HEK293 (cell line): Measurements from ENCODE around the gene PHACTR3.

Experiments
- SCRT1 ChIP-seq: fragments of 450-650 bp; formaldehyde crosslinking; IDR thresholded peaks from 2 replicates; pipeline ENCODE4 v1.5.1; 2016; ENCODE audit warnings: missing biosample characterization, missing genetic modification characterization, borderline replicate concordance
- SP2 ChIP-seq: fragments of 450-650 bp; formaldehyde crosslinking; IDR thresholded peaks from 2 replicates; pipeline ENCODE4 v1.5.1; 2016; ENCODE audit warnings: missing biosample characterization, missing genetic modification characterization
- ZNF146 ChIP-seq: fragments of 450-650 bp; formaldehyde crosslinking; IDR thresholded peaks from 2 replicates; pipeline ENCODE4 v1.5.1; 2016; ENCODE audit warnings: missing biosample characterization, missing genetic modification characterization
- ZNF266 ChIP-seq: fragments of 450-650 bp; formaldehyde crosslinking; IDR thresholded peaks from 2 replicates; pipeline ENCODE4 v1.5.1; 2016; ENCODE audit warnings: missing biosample characterization, missing genetic modification characterization, low read depth
- ZNF501 ChIP-seq: fragments of 450-650 bp; formaldehyde crosslinking; IDR thresholded peaks from 2 replicates; pipeline ENCODE4 v1.5.1; 2016; ENCODE audit warnings: missing biosample characterization, missing genetic modification characterization
- ZNF624 ChIP-seq: fragments of 450-650 bp; formaldehyde crosslinking; IDR thresholded peaks from 2 replicates; pipeline ENCODE4 v1.5.1; 2017; ENCODE audit warnings: missing biosample characterization, missing genetic modification characterization
- ZNF677 ChIP-seq: fragments of 450-650 bp; IDR thresholded peaks from 2 replicates; pipeline ENCODE4 v1.5.0; 2018; ENCODE audit warnings: missing biosample characterization, mild to moderate bottlenecking, missing genetic modification characterization, moderate library complexity
- ZSCAN30 ChIP-seq: fragments of 450-650 bp; IDR thresholded peaks from 2 replicates; pipeline ENCODE4 v1.5.1; 2018; ENCODE audit warnings: missing biosample characterization, mild to moderate bottlenecking, missing genetic modification characterization, moderate library complexity
- TF ChIP-seq, protein P1 (sequence below): fragments of 450-650 bp; formaldehyde crosslinking; IDR thresholded peaks from 2 replicates; pipeline ENCODE4 v1.5.1; 2016; ENCODE audit warnings: missing biosample characterization, missing genetic modification characterization
- TF ChIP-seq, protein P2 (sequence below): IDR thresholded peaks from 2 replicates; pipeline ENCODE4 v1.6.1; 2011; ENCODE audit warnings: mild to moderate bottlenecking, low read depth, low read length, borderline replicate concordance
- TF ChIP-seq, protein P3 (sequence below): fragments of 450-650 bp; formaldehyde crosslinking; IDR thresholded peaks from 2 replicates; pipeline ENCODE4 v1.5.1; 2016; ENCODE audit warnings: missing biosample characterization, missing genetic modification characterization
- TF ChIP-seq, protein P4 (sequence below): sonication (generic); formaldehyde crosslinking; IDR thresholded peaks from 2 replicates; pipeline ENCODE4 v1.8.1; 2022; ENCODE audit warnings: mild to moderate bottlenecking, moderate library complexity, missing genetic modification reagents

DNA sequence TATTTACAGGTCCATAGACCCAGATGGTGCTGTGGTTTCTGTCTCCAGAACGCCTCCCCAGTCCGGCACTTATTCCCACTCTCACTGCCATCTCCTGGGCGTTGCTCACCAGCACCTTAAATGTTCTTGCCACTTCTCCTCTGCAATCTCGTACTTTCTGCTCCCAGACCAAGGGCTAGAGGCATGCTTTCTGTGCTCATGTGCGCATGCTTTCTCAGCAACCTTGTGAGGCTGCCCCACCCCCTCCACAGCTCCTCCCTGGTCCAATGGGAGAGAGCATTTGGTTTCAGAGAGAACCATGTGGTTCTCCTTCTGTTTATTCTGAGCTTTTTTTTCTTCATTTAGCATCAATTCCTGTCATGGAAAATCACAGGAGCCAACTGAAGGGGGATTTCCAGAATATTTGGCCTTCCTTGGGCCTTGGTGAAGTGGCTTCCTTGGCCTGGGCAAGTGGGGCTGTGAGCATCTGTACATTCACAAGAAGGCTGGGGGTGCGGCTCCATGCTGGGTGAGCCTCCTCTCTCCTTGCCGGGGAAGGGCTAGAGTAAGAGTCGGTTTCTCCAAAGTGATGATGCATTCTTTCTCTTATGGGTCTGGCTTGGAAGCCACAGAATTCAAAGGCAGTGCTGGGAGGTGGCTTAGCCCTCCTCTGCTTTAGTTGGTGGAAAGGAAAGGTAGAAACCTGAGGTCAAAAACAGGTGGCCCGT is 66.6 kb downstream of the PHACTR3 start:
- TF ChIP-seq ZSCAN30: no peak
- TF ChIP-seq, protein P1, sequence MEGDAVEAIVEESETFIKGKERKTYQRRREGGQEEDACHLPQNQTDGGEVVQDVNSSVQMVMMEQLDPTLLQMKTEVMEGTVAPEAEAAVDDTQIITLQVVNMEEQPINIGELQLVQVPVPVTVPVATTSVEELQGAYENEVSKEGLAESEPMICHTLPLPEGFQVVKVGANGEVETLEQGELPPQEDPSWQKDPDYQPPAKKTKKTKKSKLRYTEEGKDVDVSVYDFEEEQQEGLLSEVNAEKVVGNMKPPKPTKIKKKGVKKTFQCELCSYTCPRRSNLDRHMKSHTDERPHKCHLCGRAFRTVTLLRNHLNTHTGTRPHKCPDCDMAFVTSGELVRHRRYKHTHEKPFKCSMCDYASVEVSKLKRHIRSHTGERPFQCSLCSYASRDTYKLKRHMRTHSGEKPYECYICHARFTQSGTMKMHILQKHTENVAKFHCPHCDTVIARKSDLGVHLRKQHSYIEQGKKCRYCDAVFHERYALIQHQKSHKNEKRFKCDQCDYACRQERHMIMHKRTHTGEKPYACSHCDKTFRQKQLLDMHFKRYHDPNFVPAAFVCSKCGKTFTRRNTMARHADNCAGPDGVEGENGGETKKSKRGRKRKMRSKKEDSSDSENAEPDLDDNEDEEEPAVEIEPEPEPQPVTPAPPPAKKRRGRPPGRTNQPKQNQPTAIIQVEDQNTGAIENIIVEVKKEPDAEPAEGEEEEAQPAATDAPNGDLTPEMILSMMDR (tag by site-specific recombination): no peak
- no peak for TF ChIP-seq SCRT1 (tag by site-specific recombination)
- TF ChIP-seq, protein P2, sequence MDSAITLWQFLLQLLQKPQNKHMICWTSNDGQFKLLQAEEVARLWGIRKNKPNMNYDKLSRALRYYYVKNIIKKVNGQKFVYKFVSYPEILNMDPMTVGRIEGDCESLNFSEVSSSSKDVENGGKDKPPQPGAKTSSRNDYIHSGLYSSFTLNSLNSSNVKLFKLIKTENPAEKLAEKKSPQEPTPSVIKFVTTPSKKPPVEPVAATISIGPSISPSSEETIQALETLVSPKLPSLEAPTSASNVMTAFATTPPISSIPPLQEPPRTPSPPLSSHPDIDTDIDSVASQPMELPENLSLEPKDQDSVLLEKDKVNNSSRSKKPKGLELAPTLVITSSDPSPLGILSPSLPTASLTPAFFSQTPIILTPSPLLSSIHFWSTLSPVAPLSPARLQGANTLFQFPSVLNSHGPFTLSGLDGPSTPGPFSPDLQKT: no peak
- TF ChIP-seq ZNF624 (tag by site-specific recombination): no peak
- TF ChIP-seq ZNF146 (tag by site-specific recombination): no peak
- TF ChIP-seq, protein P3, sequence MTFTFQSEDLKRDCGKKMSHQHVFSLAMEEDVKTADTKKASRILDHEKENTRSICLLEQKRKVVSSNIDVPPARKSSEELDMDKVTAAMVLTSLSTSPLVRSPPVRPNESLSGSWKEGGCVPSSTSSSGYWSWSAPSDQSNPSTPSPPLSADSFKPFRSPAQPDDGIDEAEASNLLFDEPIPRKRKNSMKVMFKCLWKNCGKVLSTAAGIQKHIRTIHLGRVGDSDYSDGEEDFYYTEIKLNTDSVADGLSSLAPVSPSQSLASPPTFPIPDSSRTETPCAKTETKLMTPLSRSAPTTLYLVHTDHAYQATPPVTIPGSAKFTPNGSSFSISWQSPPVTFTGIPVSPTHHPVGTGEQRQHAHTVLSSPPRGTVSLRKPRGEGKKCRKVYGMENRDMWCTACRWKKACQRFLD (tag by site-specific recombination): no peak
- TF ChIP-seq, protein P4, sequence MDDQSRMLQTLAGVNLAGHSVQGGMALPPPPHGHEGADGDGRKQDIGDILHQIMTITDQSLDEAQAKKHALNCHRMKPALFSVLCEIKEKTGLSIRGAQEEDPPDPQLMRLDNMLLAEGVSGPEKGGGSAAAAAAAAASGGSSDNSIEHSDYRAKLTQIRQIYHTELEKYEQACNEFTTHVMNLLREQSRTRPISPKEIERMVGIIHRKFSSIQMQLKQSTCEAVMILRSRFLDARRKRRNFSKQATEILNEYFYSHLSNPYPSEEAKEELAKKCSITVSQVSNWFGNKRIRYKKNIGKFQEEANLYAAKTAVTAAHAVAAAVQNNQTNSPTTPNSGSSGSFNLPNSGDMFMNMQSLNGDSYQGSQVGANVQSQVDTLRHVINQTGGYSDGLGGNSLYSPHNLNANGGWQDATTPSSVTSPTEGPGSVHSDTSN (CRISPR knock-in tag): no peak
- no peak for TF ChIP-seq ZNF266 (tag by site-specific recombination)
- TF ChIP-seq SP2 (tag by site-specific recombination): no peak
- TF ChIP-seq ZNF501: no peak
- TF ChIP-seq ZNF677 (tag by site-specific recombination): no peak
